ENCODE data around the gene UBA3.

Gene UBA3

GRCh38 chr3:69097407-69098086 lies 17.4 kb upstream of the UBA3 start:
- no peak for DNase-seq (ENCODE audit: low spot score)

GRCh38 chr3:69096299-69096698 lies 16.1 kb upstream of the UBA3 start:
- no peak for DNase-seq (ENCODE audit: low spot score)

- no peak for DNase-seq (ENCODE audit: low spot score)
Measured at GRCh38 chr3:69095636-69096035, 15.5 kb upstream of the UBA3 start.

GRCh38 chr3:69094467-69095205 lies 14.5 kb upstream of the UBA3 start:
- DNase-seq (ENCODE audit: low spot score): no peak

- no peak for DNase-seq (ENCODE audit: low spot score)
Measured at GRCh38 chr3:69092030-69092516, 11.9 kb upstream of the UBA3 start.

- no peak for DNase-seq (ENCODE audit: low spot score)
Measured at GRCh38 chr3:69091389-69092029, 11.3 kb upstream of the UBA3 start.

GRCh38 chr3:69090021-69090420 lies 9.9 kb upstream of the UBA3 start:
- no peak for DNase-seq (ENCODE audit: low spot score)

- DNase-seq (ENCODE audit: low spot score): no peak
Measured at GRCh38 chr3:69088063-69088462, 7.9 kb upstream of the UBA3 start.

- DNase-seq (ENCODE audit: low spot score): no peak
Measured at GRCh38 chr3:69087030-69087791, 7.0 kb upstream of the UBA3 start.

- no peak for DNase-seq (ENCODE audit: low spot score)
Measured at GRCh38 chr3:69085833-69086722, 5.9 kb upstream of the UBA3 start.

- DNase-seq (ENCODE audit: low spot score): no peak
Measured at GRCh38 chr3:69085168-69085832, 5.1 kb upstream of the UBA3 start.

GRCh38 chr3:69084326-69085167 lies 4.4 kb upstream of the UBA3 start, which contains the start of gene ARL6IP5:
Gene ARL6IP5 (plus strand): TSS chr3:69084937. CDS start chr3:69085048, 111 bp downstream.
- DNase-seq (ENCODE audit: low spot score): no peak

- DNase-seq (ENCODE audit: low spot score): no peak
Measured at GRCh38 chr3:69082805-69083204, 2.6 kb upstream of the UBA3 start.

- DNase-seq (ENCODE audit: low spot score): no peak
Measured at GRCh38 chr3:69082361-69082760, 2.2 kb upstream of the UBA3 start.

- no peak for DNase-seq (ENCODE audit: low spot score)
Measured at GRCh38 chr3:69081583-69082262, 1.6 kb upstream of the UBA3 start.

GRCh38 chr3:69079269-69080159 lies 651 bp downstream of the UBA3 start:
- DNase-seq (ENCODE audit: low spot score): no peak

- DNase-seq (ENCODE audit: low spot score): no peak
Measured at GRCh38 chr3:69072928-69073327, 7.2 kb downstream of the UBA3 start.

- no peak for DNase-seq (ENCODE audit: low spot score)
Measured at GRCh38 chr3:69066121-69066520, 14.0 kb downstream of the UBA3 start.

Data from HuH-7.5 (cell line).